GM15510 (cell line): Measurements from ENCODE around the gene ZFP37.

Source experiments
- POLR2A ChIP-seq: IDR thresholded peaks from 3 replicates; pipeline ENCODE4 v1.6.1; 2011; ENCODE audit warnings: borderline replicate concordance; ENCODE audit not compliant: insufficient read length; ENCODE audit errors: extremely low read depth

ZFP37 gene

GRCh38 chr9:113056191-113057106 is at the start of gene ZFP37:
TSS of gene ZFP37 (minus strand) at chr9:113056724. CDS start at chr9:113056688, 36 bp downstream.
- peak; percentile 59 for TF ChIP-seq POLR2A

- TF ChIP-seq POLR2A = no peak
Measured at GRCh38 chr9:113095561-113095960, 39.0 kb upstream of the ZFP37 start.

- TF ChIP-seq POLR2A = no peak
Measured at GRCh38 chr9:113057193-113057592, 669 bp upstream of the ZFP37 start.

GRCh38 chr9:113042884-113043657 is 13.5 kb downstream of the ZFP37 start:
- TF ChIP-seq POLR2A = no peak

GRCh38 chr9:113026200-113026599 is 30.3 kb downstream of the ZFP37 start:
- TF ChIP-seq POLR2A = no peak

- no peak for TF ChIP-seq POLR2A
Measured at GRCh38 chr9:113018247-113018646, 38.3 kb downstream of the ZFP37 start.

- no peak for TF ChIP-seq POLR2A
Measured at GRCh38 chr9:113012492-113012891, 44.0 kb downstream of the ZFP37 start.

- TF ChIP-seq POLR2A = no peak
Measured at GRCh38 chr9:113011911-113012381, 44.6 kb downstream of the ZFP37 start, which contains the start of gene ZNF883. TSS of gene ZNF883 (minus strand) at chr9:113012192.

GRCh38 chr9:113005777-113006176 is 50.7 kb downstream of the ZFP37 start:
- no peak for TF ChIP-seq POLR2A

- TF ChIP-seq POLR2A = no peak
Measured at GRCh38 chr9:112997236-112997941, 59.1 kb downstream of the ZFP37 start.
